GM12801 (cell line): ENCODE measurements around the gene SH2D7.

Source experiments
- CTCF ChIP-seq: IDR thresholded peaks from one replicate; pipeline ENCODE4 v1.5.1; 2011; ENCODE audit warnings: control low read depth; ENCODE audit not compliant: insufficient read length; ENCODE audit errors: extremely low read depth

The SH2D7 gene

GRCh38 chr15:78112551-78112950 lies 20.2 kb downstream of the SH2D7 start:
- no peak for TF ChIP-seq CTCF

DNA sequence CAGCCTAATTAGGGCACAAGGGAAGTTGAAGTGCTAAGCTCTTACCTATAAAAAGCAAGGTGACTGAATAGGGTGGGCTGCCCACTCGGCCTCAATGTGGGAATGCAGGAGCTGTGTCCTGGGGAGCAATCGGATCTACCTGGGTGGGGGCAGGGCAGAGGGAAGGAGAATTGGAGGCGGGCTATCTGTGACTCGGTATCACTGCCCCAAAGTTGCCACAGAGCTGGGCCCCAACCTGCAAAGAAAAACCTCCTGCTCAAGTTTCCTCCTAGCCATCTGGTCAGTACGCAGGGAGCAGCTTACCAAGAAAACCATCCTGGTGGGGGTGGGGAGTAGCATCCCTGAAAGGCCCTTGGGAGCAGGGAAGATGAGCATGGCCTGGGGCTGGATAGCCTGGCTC lies 28.2 kb downstream of the SH2D7 start:
- no peak for TF ChIP-seq CTCF

DNA sequence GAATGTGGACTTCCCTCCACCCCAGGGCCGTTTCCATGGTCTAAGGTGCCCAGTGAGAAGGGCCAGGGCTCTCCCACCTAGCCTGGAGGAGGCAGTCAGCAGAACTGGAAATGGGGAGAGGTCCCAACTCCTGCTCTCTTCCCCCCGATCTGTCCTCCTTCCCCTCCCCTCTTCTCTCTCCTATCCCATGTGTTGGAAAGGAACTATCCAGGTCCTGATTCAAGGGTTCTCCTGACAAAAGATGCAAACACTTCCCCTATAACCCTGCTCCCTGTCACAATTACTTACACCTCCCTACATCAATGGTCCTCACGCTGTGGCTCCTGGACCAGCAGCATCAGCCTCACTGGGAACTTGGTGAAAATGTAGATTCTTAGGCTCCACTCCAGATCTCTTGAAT lies 32.9 kb downstream of the SH2D7 start:
- no peak for TF ChIP-seq CTCF

GRCh38 chr15:78127882-78128281 lies 35.5 kb downstream of the SH2D7 start:
- no peak for TF ChIP-seq CTCF

GRCh38 chr15:78129077-78129750 lies 36.9 kb downstream of the SH2D7 start:
- TF ChIP-seq CTCF = no peak

GRCh38 chr15:78129751-78130287 lies 37.5 kb downstream of the SH2D7 start:
- no peak for TF ChIP-seq CTCF

GRCh38 chr15:78130466-78131294 lies 38.3 kb downstream of the SH2D7 start:
- no peak for TF ChIP-seq CTCF
